SU-DHL-6 (cell line): ENCODE measurements around the gene MAP2K6.

Source experiments
- H2AFZ ChIP-seq: fragments of 200-600 bp; sonication (generic); 2 replicates; pipeline ENCODE4 v1.6.1; 2014; ENCODE audit warnings: low read depth, mild to moderate bottlenecking, moderate library complexity, mixed read lengths, antibody characterized with exemption, low read length; ENCODE audit not compliant: severe bottlenecking
- H3F3A ChIP-seq: fragments of 200-600 bp; shearing (Covaris generic); 2 replicates; pipeline ENCODE4 v1.6.0; 2016; ENCODE audit warnings: antibody characterized with exemption, mild to moderate bottlenecking; ENCODE audit not compliant: insufficient read depth
- H3K27ac ChIP-seq: fragments of 200-600 bp; sonication (generic); 2 replicates; pipeline ENCODE4 v1.5.1; 2016; ENCODE audit warnings: low read depth, mild to moderate bottlenecking, low read length, moderate library complexity, mixed read lengths
- H3K27me3 ChIP-seq: fragments of 200-600 bp; sonication (generic), shearing (Covaris generic); 2 replicates; pipeline ENCODE4 v1.6.0; 2014; ENCODE audit warnings: mild to moderate bottlenecking, low read length
- H3K36me3 ChIP-seq: fragments of 200-600 bp; sonication (generic); 2 replicates; pipeline ENCODE4 v1.6.1; 2014; ENCODE audit warnings: mild to moderate bottlenecking, low read length, mixed read lengths
- H3K4me2 ChIP-seq: fragments of 300-600, 200-600 bp; shearing (Covaris generic), sonication (generic); 2 replicates; pipeline ENCODE4 v1.6.0; 2014; ENCODE audit warnings: low read length, low read depth, mild to moderate bottlenecking; ENCODE audit not compliant: poor library complexity, severe bottlenecking
- H3K4me3 ChIP-seq: fragments of 200-600 bp; sonication (generic); 2 replicates; pipeline ENCODE4 v1.5.1; 2014; ENCODE audit warnings: antibody characterized with exemption, low read length, mild to moderate bottlenecking, mixed read lengths; ENCODE audit not compliant: insufficient read depth, poor library complexity, severe bottlenecking
- H3K79me2 ChIP-seq: fragments of 200-600 bp; sonication (generic); 2 replicates; pipeline ENCODE4 v1.6.1; 2014; ENCODE audit warnings: mild to moderate bottlenecking, low read length, moderate library complexity; ENCODE audit not compliant: insufficient read depth
- H3K9ac ChIP-seq: fragments of 200-600 bp; sonication (generic); 2 replicates; pipeline ENCODE4 v1.7.0; 2014; ENCODE audit warnings: mild to moderate bottlenecking, low read length
- H3K9me2 ChIP-seq: fragments of 200-600 bp; sonication (generic); replicated peaks from 2 replicates; pipeline ENCODE4 v1.6.1; 2014; ENCODE audit warnings: low read length; ENCODE audit not compliant: insufficient read depth
- H3K9me3 ChIP-seq: fragments of 200-600 bp; sonication (generic); 2 replicates; pipeline ENCODE4 v1.6.1; 2014; ENCODE audit warnings: low read length, mixed read lengths; ENCODE audit not compliant: insufficient read depth
- H4K20me1 ChIP-seq: fragments of 200-600 bp; sonication (generic); 2 replicates; pipeline ENCODE4 v1.6.1; 2014; ENCODE audit warnings: low read depth, mild to moderate bottlenecking, antibody characterized with exemption, low read length, moderate library complexity, mixed read lengths
- EZH2phosphoT487 ChIP-seq: fragments of 200-600 bp; sonication (generic), shearing (Covaris generic); conservative IDR thresholded peaks from 2 replicates; pipeline ENCODE4 v1.6.1; 2018; ENCODE audit warnings: mild to moderate bottlenecking, antibody characterized with exemption, low read length, moderate library complexity, mixed read lengths
- TF ChIP-seq, protein P1 (sequence below): fragments of 200-600 bp; sonication (generic); IDR thresholded peaks from one replicate; pipeline ENCODE4 v1.5.1; 2017; ENCODE audit warnings: antibody characterized with exemption, mild to moderate bottlenecking, low read length, moderate library complexity; ENCODE audit not compliant: insufficient read depth, poor library complexity, severe bottlenecking

Gene MAP2K6

DNA sequence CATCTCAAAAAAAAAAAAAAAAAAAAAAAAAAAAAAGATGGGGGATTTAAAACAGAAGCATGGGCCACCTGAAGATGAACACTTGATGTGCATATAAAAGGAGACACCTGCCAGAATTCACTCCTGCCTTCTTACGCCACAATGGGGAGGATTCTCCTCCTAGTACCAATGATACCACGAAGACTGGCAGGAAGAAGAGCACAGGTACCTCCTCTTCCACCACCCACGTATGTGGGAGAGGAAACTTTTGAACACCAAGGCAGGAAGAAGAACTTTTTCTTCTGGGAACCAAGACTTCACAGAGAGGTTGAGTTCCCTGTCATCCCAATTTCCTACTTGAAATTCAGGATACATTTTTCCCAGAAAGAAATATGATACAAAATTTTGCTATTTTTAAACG, 2.7 kb upstream of the MAP2K6 start:
- Histone ChIP-seq H3K36me3 (no peaks in the 10 kb centered on the region), H3F3A (peaks cover 12% of the 10 kb centered on the region; the same call in 1 of the 2 replicates), H3K4me3 (no peak overlapping the region), H4K20me1 (no peaks in the 10 kb centered on the region), H2AFZ (no peak overlapping the region), H3K4me2 (no peak overlapping the region), H3K9me2 (no peaks in the 10 kb centered on the region), H3K79me2 (no peaks in the 10 kb centered on the region), H3K9me3 (no peaks in the 10 kb centered on the region), H3K27ac (no peak overlapping the region), H3K27me3 (no peaks in the 10 kb centered on the region), H3K9ac (no peak overlapping the region)
- TF ChIP-seq, protein P1, sequence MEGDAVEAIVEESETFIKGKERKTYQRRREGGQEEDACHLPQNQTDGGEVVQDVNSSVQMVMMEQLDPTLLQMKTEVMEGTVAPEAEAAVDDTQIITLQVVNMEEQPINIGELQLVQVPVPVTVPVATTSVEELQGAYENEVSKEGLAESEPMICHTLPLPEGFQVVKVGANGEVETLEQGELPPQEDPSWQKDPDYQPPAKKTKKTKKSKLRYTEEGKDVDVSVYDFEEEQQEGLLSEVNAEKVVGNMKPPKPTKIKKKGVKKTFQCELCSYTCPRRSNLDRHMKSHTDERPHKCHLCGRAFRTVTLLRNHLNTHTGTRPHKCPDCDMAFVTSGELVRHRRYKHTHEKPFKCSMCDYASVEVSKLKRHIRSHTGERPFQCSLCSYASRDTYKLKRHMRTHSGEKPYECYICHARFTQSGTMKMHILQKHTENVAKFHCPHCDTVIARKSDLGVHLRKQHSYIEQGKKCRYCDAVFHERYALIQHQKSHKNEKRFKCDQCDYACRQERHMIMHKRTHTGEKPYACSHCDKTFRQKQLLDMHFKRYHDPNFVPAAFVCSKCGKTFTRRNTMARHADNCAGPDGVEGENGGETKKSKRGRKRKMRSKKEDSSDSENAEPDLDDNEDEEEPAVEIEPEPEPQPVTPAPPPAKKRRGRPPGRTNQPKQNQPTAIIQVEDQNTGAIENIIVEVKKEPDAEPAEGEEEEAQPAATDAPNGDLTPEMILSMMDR = no peak
- TF ChIP-seq EZH2phosphoT487 = no peak

DNA sequence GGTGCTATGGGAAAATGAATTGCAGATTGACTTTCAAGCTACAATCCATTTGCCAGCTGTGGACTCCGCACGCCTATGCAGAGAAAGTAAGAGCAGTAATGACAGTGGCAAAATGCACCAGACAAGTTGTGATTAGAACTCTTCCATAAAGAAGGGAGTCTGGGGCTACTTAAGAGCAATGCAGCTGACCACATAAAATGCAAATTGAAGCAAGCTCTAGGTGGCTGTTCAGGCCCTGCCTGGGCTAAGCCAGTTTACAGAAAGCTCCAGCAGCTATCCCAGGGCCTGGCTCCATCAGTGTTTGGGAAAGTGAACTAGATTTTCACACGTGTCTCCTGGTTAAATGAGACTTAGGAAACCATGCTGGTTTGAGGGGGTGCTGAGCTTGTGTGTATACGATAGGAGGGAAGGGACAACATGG, 2.2 kb upstream of the MAP2K6 start:
- Histone ChIP-seq H3K4me3 (no peak overlapping the region), H3K27me3 (no peaks in the 10 kb centered on the region), H3K36me3 (no peaks in the 10 kb centered on the region), H3K79me2 (no peaks in the 10 kb centered on the region), H3K9me3 (no peaks in the 10 kb centered on the region), H3K4me2 (no peak overlapping the region), H3F3A (peaks cover 12% of the 10 kb centered on the region; the same call in 1 of the 2 replicates), H3K27ac (no peak overlapping the region), H3K9ac (no peak overlapping the region), H4K20me1 (no peaks in the 10 kb centered on the region), H3K9me2 (no peaks in the 10 kb centered on the region), H2AFZ (no peak overlapping the region)
- no peak for TF ChIP-seq EZH2phosphoT487

DNA sequence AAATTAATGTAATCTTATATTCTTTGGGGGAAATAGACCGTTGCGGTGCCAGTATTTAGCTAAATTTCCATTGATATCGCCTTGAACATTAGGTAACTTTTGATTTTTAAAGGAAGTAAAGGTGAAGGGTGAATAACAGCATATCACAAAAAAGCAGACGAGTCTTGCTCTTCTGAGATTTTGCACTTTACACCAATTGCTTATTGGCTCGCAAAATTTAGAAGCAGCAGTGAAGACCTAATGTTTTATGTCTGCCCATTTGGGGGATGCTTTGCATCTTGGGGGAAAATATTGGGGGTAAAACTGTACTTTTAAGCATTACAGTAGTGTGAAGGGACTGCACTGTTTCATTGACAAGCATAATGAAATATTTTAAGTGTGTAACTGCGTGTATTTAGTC, 934 bp downstream of the MAP2K6 start:
- peak overlapping the region; percentile 96 for H2AFZ ChIP-seq

More for the DNA sequence above, 934 bp downstream of the MAP2K6 start:
- Histone ChIP-seq H3K79me2 (no peaks in the 10 kb centered on the region), H3K36me3 (no peaks in the 10 kb centered on the region), H3K4me3 (peak overlapping the region; percentile 64), H3K9ac (peak overlapping the region; percentile 54), H3K27me3 (no peaks in the 10 kb centered on the region), H3K9me3 (no peaks in the 10 kb centered on the region), H4K20me1 (no peaks in the 10 kb centered on the region), H3K27ac (peak overlapping the region; percentile 76), H3K4me2 (peak overlapping the region; percentile 75), H3F3A (peaks cover 12% of the 10 kb centered on the region; the same call in 1 of the 2 replicates), H3K9me2 (no peaks in the 10 kb centered on the region)
- TF ChIP-seq EZH2phosphoT487 = no peak
- TF ChIP-seq, protein P1 = no peak
